ENCODE data around the gene ZNF396. TPM values are rescaled to one million over a fixed set of nuclear protein-coding genes. Genes with fewer than 3 reads are reported as not detected.

The ZNF396 gene
- total RNA-seq, 4 donors from 2014 or later: 0.60 to 2.2 (median 1.1) TPM

Other genes with a start within 250 kb of the ZNF396 start
- gene ZNF397, start 136.3 kb downstream of the ZNF396 start, total RNA-seq: 10 to 100 TPM; 15.9 to 33.9 (median 22.8) TPM
- gene ZSCAN30, start 87.1 kb downstream of the ZNF396 start, total RNA-seq: 10 to 100 TPM in 3 of 4 donors, 1 to 10 TPM in 1; 9.5 to 14.0 (median 13.6) TPM
- 10 to 100 TPM; 24.8 to 41.9 (median 30.8) TPM for gene ZNF24, start 32.9 kb downstream of the ZNF396 start, total RNA-seq
- gene INO80C, start 120.6 kb upstream of the ZNF396 start, total RNA-seq: 10 to 100 TPM in 2 of 4 donors, 1 to 10 TPM in 2; 6.3 to 20.7 (median 9.6) TPM
- 10 to 100 TPM; 42.7 to 59.7 (median 54.1) TPM for gene GALNT1, start 204.4 kb upstream of the ZNF396 start, total RNA-seq